Measurements from ENCODE around the gene STIP1.

Gene STIP1

DNA sequence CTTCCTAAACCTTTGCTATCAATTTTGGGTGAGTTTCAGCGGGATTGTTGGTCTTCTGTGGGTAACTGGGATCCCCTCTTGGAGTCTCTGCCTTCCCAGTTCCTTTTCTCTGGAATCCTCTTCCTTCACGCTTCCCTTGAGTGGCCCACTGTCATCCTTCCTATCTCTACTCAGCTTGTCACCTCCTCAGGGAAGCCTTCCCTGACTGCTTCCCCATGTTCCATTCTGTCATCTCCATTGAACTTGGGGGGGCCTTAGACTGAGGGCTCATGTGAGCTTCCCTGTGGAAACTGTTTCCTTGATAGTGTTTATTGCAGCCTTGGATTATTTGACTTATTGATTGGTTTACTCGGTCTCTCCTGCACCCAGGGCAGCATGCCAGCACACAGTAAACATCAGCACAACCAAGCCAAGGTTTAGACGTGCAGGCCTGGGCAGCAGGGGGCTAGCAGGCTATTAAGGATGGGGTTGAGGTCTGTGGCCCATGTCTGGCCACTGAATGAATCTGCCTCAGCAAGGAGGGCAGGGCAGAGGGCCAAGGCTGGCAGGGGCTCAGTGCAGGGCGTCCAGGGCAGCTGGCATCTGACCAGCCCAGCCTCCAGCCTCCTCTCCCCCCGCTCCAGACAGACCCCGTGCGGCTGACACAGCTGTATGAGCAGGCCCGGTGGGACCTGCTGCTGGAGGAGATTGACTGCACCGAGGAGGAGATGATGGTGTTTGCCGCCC lies 32.8 kb downstream of the STIP1 start:
- no peak for TF ChIP-seq ZBTB7A (IDR thresholded peaks at IDR 0.05; ENCODE audit: low read depth)
- TF ChIP-seq CREB1 (IDR thresholded peaks at IDR 0.05; ENCODE audit: low read depth): no peak
- TF ChIP-seq YY1 (IDR thresholded peaks at IDR 0.05; ENCODE audit: low read depth): no peak
- TF ChIP-seq TAF1 (IDR thresholded peaks at IDR 0.05; ENCODE audit: low read depth): no peak
- no peak for TF ChIP-seq TEAD4 (IDR thresholded peaks at IDR 0.05)
- TF ChIP-seq FOXM1 (IDR thresholded peaks at IDR 0.05; ENCODE audit: borderline replicate concordance, low read depth): no peak
- no peak for TF ChIP-seq CEBPB (IDR thresholded peaks at IDR 0.05)
- TF ChIP-seq EGR1 (IDR thresholded peaks at IDR 0.05): no peak
- no peak for TF ChIP-seq RAD21 (IDR thresholded peaks at IDR 0.05; ENCODE audit: low read depth)
- TF ChIP-seq, protein P1, sequence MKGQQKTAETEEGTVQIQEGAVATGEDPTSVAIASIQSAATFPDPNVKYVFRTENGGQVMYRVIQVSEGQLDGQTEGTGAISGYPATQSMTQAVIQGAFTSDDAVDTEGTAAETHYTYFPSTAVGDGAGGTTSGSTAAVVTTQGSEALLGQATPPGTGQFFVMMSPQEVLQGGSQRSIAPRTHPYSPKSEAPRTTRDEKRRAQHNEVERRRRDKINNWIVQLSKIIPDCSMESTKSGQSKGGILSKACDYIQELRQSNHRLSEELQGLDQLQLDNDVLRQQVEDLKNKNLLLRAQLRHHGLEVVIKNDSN (IDR thresholded peaks at IDR 0.05): no peak
- no peak for TF ChIP-seq NFIC (IDR thresholded peaks at IDR 0.05)
- no peak for TF ChIP-seq EP300 (IDR thresholded peaks at IDR 0.05; ENCODE audit: borderline replicate concordance)
- TF ChIP-seq, protein P2, sequence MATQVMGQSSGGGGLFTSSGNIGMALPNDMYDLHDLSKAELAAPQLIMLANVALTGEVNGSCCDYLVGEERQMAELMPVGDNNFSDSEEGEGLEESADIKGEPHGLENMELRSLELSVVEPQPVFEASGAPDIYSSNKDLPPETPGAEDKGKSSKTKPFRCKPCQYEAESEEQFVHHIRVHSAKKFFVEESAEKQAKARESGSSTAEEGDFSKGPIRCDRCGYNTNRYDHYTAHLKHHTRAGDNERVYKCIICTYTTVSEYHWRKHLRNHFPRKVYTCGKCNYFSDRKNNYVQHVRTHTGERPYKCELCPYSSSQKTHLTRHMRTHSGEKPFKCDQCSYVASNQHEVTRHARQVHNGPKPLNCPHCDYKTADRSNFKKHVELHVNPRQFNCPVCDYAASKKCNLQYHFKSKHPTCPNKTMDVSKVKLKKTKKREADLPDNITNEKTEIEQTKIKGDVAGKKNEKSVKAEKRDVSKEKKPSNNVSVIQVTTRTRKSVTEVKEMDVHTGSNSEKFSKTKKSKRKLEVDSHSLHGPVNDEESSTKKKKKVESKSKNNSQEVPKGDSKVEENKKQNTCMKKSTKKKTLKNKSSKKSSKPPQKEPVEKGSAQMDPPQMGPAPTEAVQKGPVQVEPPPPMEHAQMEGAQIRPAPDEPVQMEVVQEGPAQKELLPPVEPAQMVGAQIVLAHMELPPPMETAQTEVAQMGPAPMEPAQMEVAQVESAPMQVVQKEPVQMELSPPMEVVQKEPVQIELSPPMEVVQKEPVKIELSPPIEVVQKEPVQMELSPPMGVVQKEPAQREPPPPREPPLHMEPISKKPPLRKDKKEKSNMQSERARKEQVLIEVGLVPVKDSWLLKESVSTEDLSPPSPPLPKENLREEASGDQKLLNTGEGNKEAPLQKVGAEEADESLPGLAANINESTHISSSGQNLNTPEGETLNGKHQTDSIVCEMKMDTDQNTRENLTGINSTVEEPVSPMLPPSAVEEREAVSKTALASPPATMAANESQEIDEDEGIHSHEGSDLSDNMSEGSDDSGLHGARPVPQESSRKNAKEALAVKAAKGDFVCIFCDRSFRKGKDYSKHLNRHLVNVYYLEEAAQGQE (IDR thresholded peaks at IDR 0.05; ENCODE audit: low read depth): no peak
- no peak for TF ChIP-seq TCF12 (IDR thresholded peaks at IDR 0.05; ENCODE audit: low read depth)
- no peak for TF ChIP-seq MAX (IDR thresholded peaks at IDR 0.05)

- no peak for TF ChIP-seq NFIC (IDR thresholded peaks at IDR 0.05)
- no peak for TF ChIP-seq FOXM1 (IDR thresholded peaks at IDR 0.05; ENCODE audit: borderline replicate concordance, low read depth)
- TF ChIP-seq TEAD4 (IDR thresholded peaks at IDR 0.05): no peak
- no peak for TF ChIP-seq TAF1 (IDR thresholded peaks at IDR 0.05; ENCODE audit: low read depth)
- TF ChIP-seq MAX (IDR thresholded peaks at IDR 0.05): no peak
- TF ChIP-seq, protein P2 (IDR thresholded peaks at IDR 0.05; ENCODE audit: low read depth): no peak
- TF ChIP-seq, protein P1 (IDR thresholded peaks at IDR 0.05): no peak
- no peak for TF ChIP-seq EP300 (IDR thresholded peaks at IDR 0.05; ENCODE audit: borderline replicate concordance)
- no peak for TF ChIP-seq ZBTB7A (IDR thresholded peaks at IDR 0.05; ENCODE audit: low read depth)
- TF ChIP-seq CEBPB (IDR thresholded peaks at IDR 0.05): no peak
- TF ChIP-seq RAD21 (IDR thresholded peaks at IDR 0.05; ENCODE audit: low read depth): no peak
Measured at GRCh38 chr11:64219354-64219684, 33.3 kb downstream of the STIP1 start.

GRCh38 chr11:64219755-64220154 lies 33.8 kb downstream of the STIP1 start:
- TF ChIP-seq, protein P2 (IDR thresholded peaks at IDR 0.05; ENCODE audit: low read depth): no peak
- TF ChIP-seq NFIC (IDR thresholded peaks at IDR 0.05): no peak
- TF ChIP-seq, protein P1 (IDR thresholded peaks at IDR 0.05): no peak
- no peak for TF ChIP-seq RAD21 (IDR thresholded peaks at IDR 0.05; ENCODE audit: low read depth)
- TF ChIP-seq CEBPB (IDR thresholded peaks at IDR 0.05): no peak
- TF ChIP-seq EGR1 (IDR thresholded peaks at IDR 0.05): no peak
- TF ChIP-seq TEAD4 (IDR thresholded peaks at IDR 0.05): no peak
- no peak for TF ChIP-seq MAX (IDR thresholded peaks at IDR 0.05)
- no peak for TF ChIP-seq TCF12 (IDR thresholded peaks at IDR 0.05; ENCODE audit: low read depth)
- TF ChIP-seq CREB1 (IDR thresholded peaks at IDR 0.05; ENCODE audit: low read depth): no peak
- TF ChIP-seq EP300 (IDR thresholded peaks at IDR 0.05; ENCODE audit: borderline replicate concordance): no peak
- no peak for TF ChIP-seq YY1 (IDR thresholded peaks at IDR 0.05; ENCODE audit: low read depth)
- no peak for TF ChIP-seq ZBTB7A (IDR thresholded peaks at IDR 0.05; ENCODE audit: low read depth)
- no peak for TF ChIP-seq TAF1 (IDR thresholded peaks at IDR 0.05; ENCODE audit: low read depth)
- TF ChIP-seq FOXM1 (IDR thresholded peaks at IDR 0.05; ENCODE audit: borderline replicate concordance, low read depth): no peak

Data from Ishikawa (cell line).